T-helper 1 cell treated with Interleukin-12 subunit alpha and Interleukin-12 subunit beta and Interleukin-4 antibody, amounts not matched to agents 30 ng/mL and 1 ng/mL, for 36 hours (primary cell): ENCODE results near the gene HECA. TPM values are rescaled to one million over a fixed set of nuclear protein-coding genes. Genes with fewer than 3 reads are reported as not detected.
"Not testable (repeated sequence)": the region's sequence is repeated elsewhere in the genome, so short reads cannot be mapped to it uniquely, and the experiment has no call there.

Source experiments
- intact Hi-C: fragments of 100-400 bp; cut with micrococcal nuclease; formaldehyde crosslinking; loops from one replicate; pipeline ENCODE4 v1.15.1; 2024
- total RNA-seq: library from RNA; stranded (reverse); gene quantifications from 2 replicates; pipeline ENCODE4 v1.2.3, GENCODE V29; 2022

The HECA gene
- total RNA-seq, 1 donor from 2014 or later: 51.1 TPM

- intact Hi-C loops: no loop called here
Measured at GRCh38 chr6:139194740-139195139, 59.9 kb downstream of the HECA start.

GRCh38 chr6:139198529-139199288 lies 63.8 kb downstream of the HECA start:
- intact Hi-C loops: no loop called here

GRCh38 chr6:139201378-139201777 lies 66.5 kb downstream of the HECA start:
- intact Hi-C loops: no loop called here

- intact Hi-C loops: no loop called here
Measured at GRCh38 chr6:139204978-139205377, 70.1 kb downstream of the HECA start.

- intact Hi-C loops: no loop called here
Measured at GRCh38 chr6:139205843-139206242, 71.0 kb downstream of the HECA start.

- intact Hi-C loops: not testable (repeated sequence)
Measured at GRCh38 chr6:139210766-139211165, 75.9 kb downstream of the HECA start.

- intact Hi-C loops: not testable (repeated sequence)
Measured at GRCh38 chr6:139212460-139212859, 77.6 kb downstream of the HECA start.

GRCh38 chr6:139219271-139219729 lies 84.4 kb downstream of the HECA start:
- intact Hi-C loops: loop anchor here (1.0 to 5.0 kb wide), 8 partner anchors 32 to 403 kb away; partner anchors contain the start of gene TXLNB

- intact Hi-C loops: loop anchor here (1.0 to 5.0 kb wide), 8 partner anchors 31 to 403 kb away; partner anchors contain the start of gene TXLNB
Measured at GRCh38 chr6:139219746-139220145, 84.9 kb downstream of the HECA start.

- intact Hi-C loops: not testable (repeated sequence)
Measured at GRCh38 chr6:139228387-139228786, 93.5 kb downstream of the HECA start.

Other genes starting within 250 kb of the HECA start
- 51.2 and 54.7 TPM in 2 replicates for gene REPS1, start 146.8 kb upstream of the HECA start, total RNA-seq
- 128 and 142 TPM in 2 replicates for gene ABRACL, start 106.3 kb upstream of the HECA start, total RNA-seq
- 0.24 and 0.42 TPM in 2 replicates for gene TXLNB, start 156.9 kb downstream of the HECA start, total RNA-seq
- gene CITED2, start 239.6 kb downstream of the HECA start, total RNA-seq: 58.7 and 61.4 TPM in 2 replicates